Ovary (tissue), 3 donors: ENCODE results near the gene NFATC2IP.

Experiments
- CTCF ChIP-seq, 3 donors: fragments of 450-650 bp in 2 of 3; fragments of 200-600 bp in 1 of 3; IDR thresholded peaks; one replicate each; pipeline versions ENCODE4 v1.5.1 to v1.8.0; 2016 to 2022; ENCODE audit warnings: antibody characterized with exemption in 3 of 3, mild to moderate bottlenecking in 1 of 3
- EP300 ChIP-seq: sonication (generic); formaldehyde crosslinking; IDR thresholded peaks from one replicate; pipeline ENCODE4 v1.6.1; 2017; ENCODE audit warnings: antibody characterized with exemption
- POLR2A ChIP-seq: fragments of 450-650 bp; IDR thresholded peaks from one replicate; pipeline ENCODE4 v1.6.1; 2017; ENCODE audit warnings: antibody characterized with exemption, mild to moderate bottlenecking, moderate library complexity
- donor health status: DM: no; HTN: no; CAD: no.

- TF ChIP-seq CTCF (IDR thresholded peaks at IDR 0.05) (no peak), POLR2A (no peak), EP300 (no peak)
Observed at GRCh38 chr16:29011851-29012250, 61.1 kb downstream of the NFATC2IP start.
